OCI-M1 (cell line): ENCODE measurements around the gene MAGEA2B.
"Not testable (repeated sequence)": the region's sequence is repeated elsewhere in the genome, so short reads cannot be mapped to it uniquely, and the experiment has no call there.

Experiments
- DNase-seq: peaks from one replicate; lab custom pipeline; 2025; lab: John Stamatoyannopoulos, UW

The MAGEA2B gene

DNA sequence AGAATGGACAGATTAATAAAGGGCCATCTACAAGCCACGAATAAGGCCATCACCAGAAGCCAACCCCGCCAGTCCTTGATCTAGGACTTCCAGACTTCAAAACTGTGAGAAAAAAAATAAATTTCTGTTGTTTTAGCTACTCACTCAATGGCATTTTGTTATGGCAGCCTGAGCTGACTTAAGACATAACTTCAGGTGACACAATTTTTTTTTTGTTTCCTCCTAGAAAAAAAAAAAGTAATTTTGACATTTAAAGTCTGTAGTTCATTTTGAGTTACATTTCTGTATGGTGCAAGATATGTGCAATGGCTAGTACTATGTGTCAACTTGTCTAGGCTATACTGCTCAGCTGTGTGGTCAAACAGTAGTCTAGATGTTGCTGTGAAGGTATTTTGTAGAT lies 44.5 kb downstream of the MAGEA2B start, which contains the start of gene CSAG3:
CSAG3 (plus strand) TSS at position 301 of the 400 bp plus-strand sequence.
- DNase-seq = not testable (repeated sequence)

DNA sequence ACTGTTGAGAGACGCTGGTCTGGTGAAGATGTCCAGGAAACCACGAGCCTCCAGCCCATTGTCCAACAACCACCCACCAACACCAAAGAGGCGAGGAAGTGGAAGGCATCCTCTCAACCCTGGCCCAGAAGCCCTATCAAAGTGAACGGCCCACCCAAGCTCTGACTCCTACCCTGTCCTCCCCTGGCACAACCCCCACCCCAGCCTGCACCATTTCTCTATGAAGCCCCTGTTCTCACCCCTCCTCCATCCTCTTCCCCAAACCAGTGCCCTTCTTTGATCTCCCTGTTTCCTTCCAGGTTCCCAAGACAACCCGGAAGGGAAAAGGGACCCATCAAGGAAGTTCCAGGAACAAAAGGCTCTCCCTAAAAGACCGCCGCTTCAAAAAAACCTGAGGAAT lies 45.1 kb downstream of the MAGEA2B start:
- DNase-seq = not testable (repeated sequence)

DNA sequence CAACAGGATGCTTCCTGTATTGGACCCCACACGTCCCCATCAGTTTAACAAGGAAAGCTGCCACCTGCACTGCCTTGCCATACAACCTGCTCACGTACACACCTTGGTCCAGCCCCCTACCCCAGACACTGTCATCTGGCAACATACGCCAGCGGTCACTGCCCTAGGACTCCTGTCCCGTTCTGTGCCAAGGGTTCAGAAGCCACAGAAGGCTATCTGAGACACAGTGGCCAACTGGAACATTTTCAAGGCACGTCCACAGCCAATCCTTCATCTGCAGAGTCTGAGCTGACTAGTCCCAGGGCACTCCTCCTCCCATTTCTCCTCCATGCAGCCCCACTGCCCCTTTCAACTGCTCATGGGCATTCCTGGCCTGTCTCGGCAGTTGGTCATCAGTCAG lies 47.2 kb downstream of the MAGEA2B start:
- not testable (repeated sequence) for DNase-seq

DNA sequence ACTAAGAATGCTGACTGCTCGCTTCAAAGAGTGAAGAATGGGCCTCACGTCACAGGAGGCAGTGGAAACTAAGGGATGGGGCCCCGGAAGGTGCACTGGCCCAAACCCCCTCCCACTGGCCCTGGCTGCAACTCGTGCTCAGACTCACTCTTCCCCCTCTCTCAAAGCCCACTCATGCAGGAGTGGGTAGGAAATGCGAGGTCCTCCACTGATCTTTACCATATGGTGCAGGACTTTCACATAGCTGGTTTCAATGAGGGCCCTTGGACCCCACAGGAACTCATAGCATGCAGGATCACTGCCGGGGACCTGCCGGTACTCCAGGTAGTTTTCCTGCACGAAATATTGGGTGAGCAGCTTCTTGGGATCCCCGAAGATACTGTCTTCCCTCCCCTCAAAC lies 52.1 kb downstream of the MAGEA2B start:
- not testable (repeated sequence) for DNase-seq
